Rectal smooth muscle tissue (tissue), 1 donor: ENCODE data around the gene LARGE1.

Source experiments
- H3K27ac ChIP-seq: one replicate; pipeline ENCODE4 v1.7.0; 2013; ENCODE audit warnings: low read depth, low read length, inconsistent platforms
- H3K27me3 ChIP-seq: one replicate; pipeline ENCODE4 v1.7.0; 2013; ENCODE audit warnings: low read length; ENCODE audit not compliant: control insufficient read depth, insufficient read depth
- H3K36me3 ChIP-seq: one replicate; pipeline ENCODE4 v1.7.0; 2013; ENCODE audit warnings: low read length; ENCODE audit not compliant: control insufficient read depth, insufficient read depth
- H3K4me1 ChIP-seq: one replicate; pipeline ENCODE4 v1.7.0; 2013; ENCODE audit warnings: low read length; ENCODE audit not compliant: control insufficient read depth, insufficient read depth
- H3K4me3 ChIP-seq: one replicate; pipeline ENCODE4 v1.7.0; 2013; ENCODE audit warnings: low read length
- H3K9ac ChIP-seq: one replicate; pipeline ENCODE4 v1.7.0; 2013; ENCODE audit warnings: low read length

The LARGE1 gene

DNA sequence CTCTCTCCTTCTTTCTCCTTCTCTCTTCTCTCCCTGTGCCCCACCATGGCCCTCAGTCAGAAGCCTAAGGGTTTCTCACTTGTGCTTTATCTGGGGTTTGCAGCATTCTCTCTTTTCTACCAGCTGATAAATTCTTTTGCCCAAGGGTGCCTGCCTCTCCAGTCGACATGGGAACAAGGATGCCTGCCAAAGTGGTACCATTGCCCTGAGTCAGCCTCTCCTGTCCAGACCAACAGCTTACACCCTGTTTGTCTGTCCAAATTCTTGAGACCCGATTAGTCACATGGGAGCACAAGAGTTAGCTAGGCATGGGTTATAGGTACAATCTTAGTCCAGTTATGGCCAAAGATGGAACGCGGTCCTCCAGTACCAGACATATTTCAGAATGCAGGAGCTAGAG lies 242.7 kb downstream of the LARGE1 start:
- Histone ChIP-seq H3K36me3 (no peaks in the 10 kb centered on the region), H3K27ac (no peak overlapping the region), H3K9ac (no peak overlapping the region), H3K4me1 (peaks cover 3% of the 10 kb centered on the region), H3K27me3 (no peaks in the 10 kb centered on the region), H3K4me3 (no peak overlapping the region)

DNA sequence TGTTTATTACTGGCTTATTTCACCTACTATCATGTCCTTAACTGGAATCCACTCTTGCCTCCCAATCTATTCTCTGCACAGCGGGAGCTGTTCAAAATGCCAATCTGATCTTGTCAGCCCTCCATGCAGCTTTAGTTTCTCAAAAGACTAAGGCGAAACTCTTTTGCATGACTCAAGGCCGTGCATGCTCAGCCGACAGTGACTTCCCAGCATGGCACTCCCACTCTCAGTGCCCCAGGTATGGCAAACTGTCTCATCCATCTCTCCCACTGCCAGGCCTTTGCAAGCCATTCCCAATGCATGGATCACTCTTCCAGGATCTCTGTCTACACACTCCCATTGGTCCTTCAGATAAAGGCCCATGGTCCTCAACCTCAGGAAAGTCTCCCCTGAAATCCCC lies 245.9 kb downstream of the LARGE1 start:
- Histone ChIP-seq H3K4me3 (no peak overlapping the region), H3K27me3 (no peaks in the 10 kb centered on the region), H3K4me1 (peaks cover 3% of the 10 kb centered on the region)

DNA sequence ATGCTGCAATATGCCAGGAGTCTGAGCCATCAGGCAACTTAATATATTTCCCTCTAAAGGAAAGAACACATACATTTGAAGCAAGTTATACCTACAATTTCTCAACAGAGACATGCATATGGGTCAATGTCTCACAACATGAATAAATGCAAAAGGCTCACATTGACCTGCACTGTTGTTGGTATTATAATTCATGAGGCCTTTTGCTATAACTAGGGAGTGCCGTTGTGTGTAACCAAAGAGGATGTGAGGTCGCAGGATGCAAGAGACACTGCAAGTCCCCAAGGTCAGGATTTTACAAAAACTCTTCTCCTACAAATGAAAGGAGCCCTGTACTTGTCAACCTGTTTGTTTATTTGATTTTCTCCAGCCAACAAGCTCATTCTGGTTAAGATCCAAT lies 250.5 kb downstream of the LARGE1 start:
- Histone ChIP-seq H3K27me3 (no peaks in the 10 kb centered on the region), H3K4me1 (peaks cover 8% of the 10 kb centered on the region), H3K27ac (no peak overlapping the region), H3K36me3 (no peaks in the 10 kb centered on the region), H3K4me3 (no peak overlapping the region), H3K9ac (no peak overlapping the region)

More for the DNA sequence above, 245.9 kb downstream of the LARGE1 start:
- Histone ChIP-seq H3K9ac (no peak overlapping the region), H3K36me3 (no peaks in the 10 kb centered on the region), H3K27ac (no peak overlapping the region)

DNA sequence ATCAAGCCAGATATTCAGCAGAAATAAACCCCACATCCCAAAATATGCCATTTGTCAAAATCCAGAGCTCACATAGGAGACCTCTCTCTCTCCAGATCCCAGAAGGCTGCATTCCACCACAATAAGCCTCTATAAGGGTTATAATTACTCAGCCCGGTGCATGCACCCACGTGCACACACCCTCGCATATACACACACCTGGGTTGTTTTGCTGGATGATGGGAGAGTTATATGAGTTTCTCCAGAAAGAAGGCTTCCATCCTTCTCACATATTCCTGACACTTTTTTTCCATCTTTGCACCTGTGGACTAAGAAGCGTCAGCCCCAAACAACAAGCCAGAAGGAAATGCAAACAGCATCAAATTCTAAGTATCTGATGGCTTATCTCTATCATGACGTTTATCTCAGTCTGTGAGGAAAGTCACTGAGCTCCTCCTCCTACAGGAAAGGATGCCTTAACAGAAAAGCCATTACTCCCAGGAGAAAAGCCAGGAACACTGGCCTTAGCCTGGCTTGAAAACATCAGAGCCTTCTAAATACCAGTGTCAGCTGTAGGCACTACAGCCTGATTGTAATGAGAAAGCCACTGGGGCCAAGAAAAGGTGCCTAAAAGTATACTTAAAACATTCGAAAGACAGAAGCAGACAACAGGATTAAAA lies 253.2 kb downstream of the LARGE1 start:
- no peaks in the 10 kb centered on the region for H3K27me3 ChIP-seq
- no peak overlapping the region for H3K4me3 ChIP-seq
- peaks cover 8% of the 10 kb centered on the region for H3K4me1 ChIP-seq
- H3K9ac ChIP-seq, result no peak overlapping the region
- H3K36me3 ChIP-seq, result no peaks in the 10 kb centered on the region
- H3K27ac ChIP-seq, result no peak overlapping the region

DNA sequence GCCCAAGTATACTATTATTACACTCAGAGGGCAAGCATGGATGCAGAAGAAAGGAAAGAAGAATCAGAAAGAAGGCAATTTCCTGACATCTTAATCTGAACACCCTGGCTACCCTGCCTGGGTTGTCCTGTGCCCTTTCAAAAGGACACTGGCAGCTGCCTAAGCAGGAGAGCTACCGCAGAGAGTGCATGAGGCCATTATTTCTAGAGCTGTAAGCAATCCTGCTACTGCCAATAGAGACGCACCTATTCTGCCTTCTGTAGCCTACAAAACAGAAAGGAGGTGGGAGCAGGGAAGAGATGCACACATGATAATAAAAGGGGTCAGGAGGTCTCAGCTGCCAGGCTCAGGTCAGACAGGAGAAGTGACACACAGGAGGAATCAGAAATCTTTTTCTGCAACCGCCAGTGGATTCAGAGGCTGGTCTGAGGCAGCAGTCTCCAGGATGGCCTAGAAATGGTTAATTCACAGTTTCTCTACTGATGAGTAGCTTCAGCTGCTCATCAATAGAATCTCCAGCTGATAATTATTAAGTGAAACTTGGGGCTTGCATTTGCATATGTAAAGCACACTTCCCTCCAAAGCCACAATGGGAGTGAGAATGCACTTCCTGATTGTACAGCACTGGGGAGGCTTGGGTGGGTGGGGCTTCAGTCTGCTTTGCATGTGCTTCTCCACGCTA lies 253.9 kb downstream of the LARGE1 start:
- Histone ChIP-seq H3K9ac (no peak overlapping the region), H3K27me3 (no peaks in the 10 kb centered on the region), H3K4me1 (peaks cover 8% of the 10 kb centered on the region), H3K4me3 (no peak overlapping the region), H3K36me3 (no peaks in the 10 kb centered on the region), H3K27ac (no peak overlapping the region)

DNA sequence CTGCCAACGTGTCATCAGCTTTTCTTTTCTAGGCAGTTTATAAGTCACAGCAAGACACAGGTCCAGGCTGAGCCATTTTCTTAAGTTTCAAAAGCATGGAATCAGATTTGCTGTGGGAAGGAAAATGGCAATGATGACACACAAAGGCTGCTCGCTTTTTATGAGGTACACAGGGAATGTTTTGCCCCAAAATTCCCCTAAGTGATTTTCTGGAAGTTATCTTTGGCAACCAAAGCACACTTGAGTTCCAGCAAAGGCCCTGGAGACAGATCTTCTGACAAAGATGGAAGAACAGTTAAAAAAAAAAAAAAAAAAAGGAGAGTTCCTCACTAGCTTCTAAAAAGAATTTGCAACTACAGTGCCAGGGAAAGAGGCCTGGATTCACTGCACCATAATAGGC lies 260.8 kb downstream of the LARGE1 start:
- H3K27ac ChIP-seq, result peak overlapping the region; percentile 60
- no peaks in the 10 kb centered on the region for H3K36me3 ChIP-seq
- H3K9ac ChIP-seq, result no peak overlapping the region
- H3K4me3 ChIP-seq, result no peak overlapping the region
- no peaks in the 10 kb centered on the region for H3K27me3 ChIP-seq
- H3K4me1 ChIP-seq, result peaks cover 6% of the 10 kb centered on the region

DNA sequence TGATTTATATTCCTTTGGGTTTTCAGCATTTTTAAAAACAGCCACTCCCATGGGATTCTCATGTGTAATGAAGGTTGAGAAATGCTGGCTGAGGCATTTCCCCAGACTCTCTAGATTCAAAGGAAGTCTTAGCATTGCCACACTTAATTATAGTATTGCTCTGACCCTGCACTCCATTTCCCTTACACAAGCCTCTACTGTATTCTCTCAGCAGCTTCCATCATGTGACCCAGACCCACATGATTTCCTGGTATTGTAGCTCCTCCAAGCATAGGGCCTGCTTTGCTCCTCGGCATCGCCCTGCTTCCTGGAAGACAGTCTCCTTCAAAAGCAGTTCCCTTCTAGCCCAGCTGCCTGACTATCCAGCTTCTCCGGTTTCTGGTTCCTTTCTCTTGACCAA lies 261.5 kb downstream of the LARGE1 start:
- peaks cover 6% of the 10 kb centered on the region for H3K4me1 ChIP-seq
- H3K36me3 ChIP-seq, result no peaks in the 10 kb centered on the region
- peak overlapping the region; percentile 60 for H3K27ac ChIP-seq
- H3K27me3 ChIP-seq, result no peaks in the 10 kb centered on the region
- H3K9ac ChIP-seq, result no peak overlapping the region
- H3K4me3 ChIP-seq, result no peak overlapping the region

DNA sequence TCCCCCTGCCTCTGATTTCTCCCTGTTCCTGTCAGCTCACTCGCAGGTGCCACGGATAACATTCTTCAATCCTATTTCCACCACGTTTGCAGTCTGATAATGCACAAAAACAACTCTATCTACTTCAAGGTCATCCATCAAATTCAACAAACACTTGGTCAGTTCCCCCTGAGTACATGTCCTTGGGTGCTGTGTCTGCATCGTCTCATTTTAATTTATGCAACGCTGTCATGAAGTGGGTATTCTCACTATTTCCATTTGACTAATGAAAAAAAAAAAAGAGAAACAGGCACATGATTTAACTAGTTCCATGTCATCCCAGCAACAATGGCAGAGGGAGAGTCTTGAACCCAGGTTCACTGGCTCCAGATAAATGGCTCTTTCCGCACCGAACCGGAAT lies 262.6 kb downstream of the LARGE1 start:
- Histone ChIP-seq H3K36me3 (no peaks in the 10 kb centered on the region), H3K9ac (no peak overlapping the region), H3K27me3 (no peaks in the 10 kb centered on the region), H3K4me1 (peaks cover 6% of the 10 kb centered on the region), H3K27ac (no peak overlapping the region), H3K4me3 (no peak overlapping the region)

DNA sequence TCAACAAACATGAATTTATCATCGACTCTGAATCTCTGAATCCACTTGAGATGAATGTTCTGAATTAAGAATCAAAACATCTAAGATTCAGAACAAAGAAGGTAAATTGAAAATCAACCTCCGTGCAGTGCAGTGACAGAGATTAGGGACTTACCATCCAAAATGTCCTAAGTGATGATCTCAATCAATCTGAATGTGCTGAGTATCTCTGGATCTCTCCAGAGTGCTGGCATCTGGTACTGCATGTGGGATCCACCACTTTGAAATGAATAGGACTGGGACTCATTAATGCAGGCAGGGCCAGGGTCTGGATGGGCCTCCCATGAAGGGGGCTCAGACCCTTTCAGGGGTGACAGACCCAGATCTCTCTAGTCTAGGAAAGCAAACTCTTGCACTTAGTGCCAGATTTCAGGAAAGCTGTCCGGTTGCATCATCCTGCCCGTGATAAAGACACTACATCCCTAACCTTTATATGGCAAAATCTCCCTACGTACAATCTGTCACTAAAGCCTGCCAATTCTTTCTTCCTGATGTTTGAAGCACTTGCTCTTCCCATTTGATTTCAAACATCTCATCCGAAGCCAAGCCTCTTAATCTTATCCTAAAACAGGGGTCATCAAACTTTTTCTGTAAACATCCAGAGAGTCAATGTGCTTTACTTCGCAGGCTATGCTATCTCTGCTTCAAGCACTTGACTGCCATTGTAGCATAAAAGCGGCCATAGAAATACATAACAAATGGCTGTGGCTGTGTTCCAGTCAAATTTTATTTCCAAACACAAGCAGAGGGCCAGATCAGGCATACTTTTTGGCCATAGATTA lies 263.3 kb downstream of the LARGE1 start:
- Histone ChIP-seq H3K27me3 (no peaks in the 10 kb centered on the region), H3K9ac (no peak overlapping the region), H3K4me1 (peaks cover 6% of the 10 kb centered on the region), H3K4me3 (no peak overlapping the region), H3K36me3 (no peaks in the 10 kb centered on the region), H3K27ac (no peak overlapping the region)

DNA sequence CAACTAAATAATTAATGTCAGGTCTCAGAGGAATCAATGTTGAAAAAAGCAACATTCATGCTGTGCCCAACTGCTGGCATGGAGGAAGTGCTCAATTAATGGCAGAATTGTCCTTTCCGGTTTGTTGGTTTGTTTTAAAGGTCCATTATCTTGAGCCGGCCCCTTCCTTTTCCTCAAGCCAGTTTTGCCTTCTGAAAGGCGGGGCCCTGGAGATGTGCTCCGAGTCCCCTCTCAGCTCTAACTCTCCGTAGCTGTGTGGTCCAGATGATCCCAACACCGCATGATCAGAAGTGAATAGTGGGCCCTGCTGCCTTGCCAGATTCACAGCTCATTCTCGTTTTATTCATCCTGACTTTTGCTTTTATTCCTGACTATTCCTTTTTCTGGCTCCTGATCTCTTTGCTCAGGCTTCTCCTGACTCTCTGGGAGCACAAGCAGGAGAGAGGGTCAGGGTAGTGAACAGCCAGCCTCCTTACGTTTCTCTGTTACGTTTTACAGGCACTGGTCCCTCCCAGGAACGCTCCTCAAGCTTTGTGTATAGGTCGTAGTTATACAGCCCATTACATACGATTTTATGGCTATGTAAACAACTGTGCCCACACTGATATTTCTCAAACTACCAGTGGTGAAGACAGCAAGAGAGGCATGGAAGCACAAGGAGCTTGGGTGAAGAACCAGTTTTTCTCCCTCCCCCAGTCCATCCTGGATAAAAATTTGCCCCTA lies 265.9 kb downstream of the LARGE1 start:
- Histone ChIP-seq H3K9ac (no peak overlapping the region), H3K36me3 (no peaks in the 10 kb centered on the region), H3K4me3 (no peak overlapping the region), H3K27ac (no peak overlapping the region), H3K27me3 (no peaks in the 10 kb centered on the region), H3K4me1 (peaks cover 6% of the 10 kb centered on the region)

DNA sequence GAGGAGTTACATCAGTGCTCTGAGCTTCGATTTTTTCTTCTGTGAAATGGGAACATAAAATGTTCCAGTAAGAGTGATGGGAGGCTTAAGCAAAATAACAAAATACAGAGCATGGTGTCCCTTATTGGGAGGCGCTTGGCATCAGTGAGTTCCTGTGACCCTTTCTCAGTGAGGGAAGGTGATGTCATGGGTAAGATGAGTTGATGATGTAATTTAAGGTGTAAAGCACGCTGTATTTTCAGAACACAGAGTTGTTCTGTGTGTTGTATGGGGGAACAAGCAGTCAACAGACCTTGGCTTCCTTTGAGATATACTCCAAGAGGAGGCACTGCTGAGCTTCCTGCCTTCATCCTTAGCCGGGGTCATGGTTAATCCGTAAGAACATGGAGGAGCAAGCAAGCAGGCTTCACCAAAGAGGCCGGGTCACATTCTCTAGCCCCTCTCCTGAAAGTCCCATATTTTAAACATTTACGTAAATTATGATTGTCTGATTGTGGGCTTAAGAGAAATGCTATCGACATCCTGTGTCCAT lies 266.7 kb downstream of the LARGE1 start:
- Histone ChIP-seq H3K4me1 (peaks cover 6% of the 10 kb centered on the region), H3K4me3 (no peak overlapping the region), H3K27me3 (no peaks in the 10 kb centered on the region), H3K27ac (no peak overlapping the region), H3K36me3 (no peaks in the 10 kb centered on the region), H3K9ac (no peak overlapping the region)

DNA sequence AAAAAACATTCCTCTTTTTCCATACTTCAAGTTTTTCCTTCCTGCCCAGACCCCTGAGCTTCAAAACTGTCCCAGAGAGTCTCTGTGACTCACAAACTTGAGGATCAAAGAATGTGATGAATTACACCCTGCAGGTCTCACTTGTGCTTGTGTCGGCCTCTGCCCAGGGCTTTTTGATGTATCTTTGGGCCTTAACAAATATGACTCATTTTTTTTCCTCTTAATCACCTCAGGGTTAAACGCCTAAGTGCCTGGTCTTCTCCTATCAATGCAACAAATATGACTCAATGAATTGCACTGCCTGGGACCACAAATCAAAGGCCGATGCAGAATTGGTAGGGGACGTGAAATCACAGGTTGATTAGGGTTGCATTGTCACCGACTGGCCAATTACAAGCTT lies 267.7 kb downstream of the LARGE1 start:
- Histone ChIP-seq H3K27me3 (no peaks in the 10 kb centered on the region), H3K4me3 (no peak overlapping the region), H3K4me1 (peaks cover 5% of the 10 kb centered on the region), H3K27ac (no peak overlapping the region), H3K36me3 (no peaks in the 10 kb centered on the region), H3K9ac (no peak overlapping the region)
